Calu3 (cell line): ENCODE results near the gene PELI3. TPM values are rescaled to one million over a fixed set of nuclear protein-coding genes. Genes with fewer than 3 reads are reported as not detected.

Experiments
- BruUV-seq: library from RNA; stranded (reverse); fragments of 400-500 nt; replicated peaks from 2 replicates; lab custom pipeline; 2021; lab: Mats Ljungman, UMichigan
- CTCF ChIA-PET: fragments of 300-600 bp; sonication (Branson Sonifier 250); formaldehyde crosslinking; loops from one replicate; lab custom pipeline; 2022; ENCODE audit warnings: antibody characterized with exemption; lab: Charles Lee
- DNase-seq: peaks from one replicate; pipeline ENCODE4 v3.0.0; 2022
- H3K27ac Mint-ChIP-seq: one replicate; pipeline ENCODE4 v1.8.0; 2022; ENCODE audit warnings: mixed read lengths; ENCODE audit not compliant: unreplicated experiment
- H3K27me3 Mint-ChIP-seq: one replicate; pipeline ENCODE4 v1.8.0; 2022; ENCODE audit warnings: mixed read lengths; ENCODE audit not compliant: unreplicated experiment
- H3K36me3 Mint-ChIP-seq: one replicate; pipeline ENCODE4 v1.8.0; 2022; ENCODE audit warnings: mild to moderate bottlenecking, moderate library complexity, mixed read lengths; ENCODE audit not compliant: insufficient read depth, unreplicated experiment
- H3K4me1 Mint-ChIP-seq: one replicate; pipeline ENCODE4 v1.8.0; 2022; ENCODE audit warnings: mild to moderate bottlenecking, low read depth, mixed read lengths; ENCODE audit not compliant: unreplicated experiment
- H3K4me3 Mint-ChIP-seq: one replicate; pipeline ENCODE4 v1.8.0; 2022; ENCODE audit warnings: mild to moderate bottlenecking, low read depth, moderate library complexity, mixed read lengths; ENCODE audit not compliant: unreplicated experiment
- H3K9me3 Mint-ChIP-seq: one replicate; pipeline ENCODE4 v1.8.0; 2022; ENCODE audit warnings: low read depth, mixed read lengths; ENCODE audit not compliant: unreplicated experiment
- CTCF ChIP-seq: fragments of 200-600 bp; IDR thresholded peaks from one replicate; pipeline ENCODE4 v1.8.0; 2022; ENCODE audit warnings: antibody characterized with exemption; ENCODE audit not compliant: unreplicated experiment
- intact Hi-C: fragments of 100-400 bp; cut with micrococcal nuclease; formaldehyde crosslinking; loops from one replicate; pipeline ENCODE4 v1.10.0; 2022; ENCODE audit not compliant: unreplicated experiment
- total RNA-seq: library from RNA; stranded (reverse); gene quantifications from 2 replicates; pipeline ENCODE4 v1.2.3, GENCODE V29; 2022

Gene PELI3
- total RNA-seq, 1 experiment from 2014 or later = 7.6 TPM

DNA sequence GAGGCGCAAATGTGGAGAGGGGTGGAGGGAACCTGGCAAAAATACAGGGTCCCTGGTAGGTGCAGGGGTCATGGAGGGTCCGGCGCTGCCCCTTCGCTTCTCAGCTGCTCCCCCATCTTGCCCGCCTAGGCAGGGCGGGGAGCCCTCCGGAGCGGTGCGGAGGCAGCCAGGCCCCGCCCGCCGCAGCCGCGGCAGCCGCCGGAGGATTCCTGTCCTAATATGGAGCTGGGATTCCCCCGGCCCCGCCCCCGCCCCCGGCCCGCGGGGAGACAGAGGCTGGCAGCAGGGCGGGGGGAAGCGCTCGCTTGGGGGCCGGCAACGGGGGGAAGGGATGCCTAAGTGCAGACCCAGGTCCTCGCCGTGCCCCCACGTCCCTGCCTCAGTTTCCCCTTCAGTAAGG is 46.9 kb upstream of the PELI3 start:
- CTCF ChIA-PET = no interaction called here
- no TSS peak for BruUV-seq
- TF ChIP-seq CTCF = no peak
- DNase-seq = no peak
- peaks cover 21% of the 10 kb centered on the region for H3K4me1 Mint-ChIP-seq
- no peak overlapping the region for H3K4me3 Mint-ChIP-seq
- H3K9me3 Mint-ChIP-seq = no peaks in the 10 kb centered on the region
- H3K27me3 Mint-ChIP-seq = peaks cover 77% of the 10 kb centered on the region
- intact Hi-C loops = no loop called here
- H3K27ac Mint-ChIP-seq = no peak overlapping the region
- peaks cover 12% of the 10 kb centered on the region for H3K36me3 Mint-ChIP-seq

DNA sequence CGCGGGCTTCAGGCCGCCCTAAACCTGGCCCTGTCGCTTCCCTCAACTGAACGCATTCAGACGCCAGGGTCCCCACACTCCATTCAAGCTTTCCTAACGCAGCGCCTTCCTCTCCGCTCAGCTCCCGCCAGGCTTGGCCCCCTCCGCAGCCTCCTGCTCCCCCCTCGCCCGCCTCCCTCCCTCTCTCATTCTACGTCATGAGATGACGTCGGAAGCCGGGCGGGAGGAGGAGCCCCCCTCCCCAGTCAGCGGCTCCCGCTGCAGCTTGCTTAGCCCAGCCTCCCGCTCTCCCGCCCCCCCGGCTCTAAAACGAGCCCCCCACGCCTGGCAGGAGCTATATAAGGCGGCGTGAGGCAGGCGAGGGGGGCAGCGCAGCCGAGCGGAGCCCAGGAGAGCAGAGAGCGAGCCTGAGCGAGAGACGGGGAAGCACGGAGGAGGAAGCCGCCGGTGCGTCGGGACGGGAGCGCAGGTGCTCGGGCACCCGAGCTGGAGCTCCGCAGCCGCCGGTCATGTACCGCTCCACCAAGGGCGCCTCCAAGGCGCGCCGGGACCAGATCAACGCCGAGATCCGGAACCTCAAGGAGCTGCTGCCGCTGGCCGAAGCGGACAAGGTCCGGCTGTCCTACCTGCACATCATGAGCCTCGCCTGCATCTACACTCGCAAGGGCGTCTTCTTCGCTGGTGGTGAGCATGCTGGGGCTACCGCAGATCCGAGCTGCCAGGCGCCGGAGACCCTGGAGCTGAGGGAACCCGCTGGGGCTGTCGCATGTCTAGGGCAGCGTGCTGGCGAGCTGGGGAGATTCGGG is 45.8 kb upstream of the PELI3 start, which contains the start of gene NPAS4:
Gene NPAS4 (plus strand): TSS at position 365 of the 806 bp plus-strand sequence. CDS start 145 bp downstream, at position 510.
- BruUV-seq = no TSS peak
- intact Hi-C loops = no loop called here
- no peaks in the 10 kb centered on the region for H3K9me3 Mint-ChIP-seq
- no peak within 1 kb of the TSS for H3K4me3 Mint-ChIP-seq
- CTCF ChIA-PET = interaction anchor here (0.7 to 1.0 kb wide), 3 partner anchors 11 to 258 kb away, joined by 3 to 6 read pairs (median 6); partner anchors contain the start of gene MRPL11
- peaks cover 12% of the 10 kb centered on the region for H3K36me3 Mint-ChIP-seq
- H3K27ac Mint-ChIP-seq = no peak within 1 kb of the TSS
- H3K4me1 Mint-ChIP-seq = peaks cover 21% of the 10 kb centered on the region
- TF ChIP-seq CTCF = no peak
- no peak for DNase-seq
- H3K27me3 Mint-ChIP-seq = peaks cover 77% of the 10 kb centered on the region

DNA sequence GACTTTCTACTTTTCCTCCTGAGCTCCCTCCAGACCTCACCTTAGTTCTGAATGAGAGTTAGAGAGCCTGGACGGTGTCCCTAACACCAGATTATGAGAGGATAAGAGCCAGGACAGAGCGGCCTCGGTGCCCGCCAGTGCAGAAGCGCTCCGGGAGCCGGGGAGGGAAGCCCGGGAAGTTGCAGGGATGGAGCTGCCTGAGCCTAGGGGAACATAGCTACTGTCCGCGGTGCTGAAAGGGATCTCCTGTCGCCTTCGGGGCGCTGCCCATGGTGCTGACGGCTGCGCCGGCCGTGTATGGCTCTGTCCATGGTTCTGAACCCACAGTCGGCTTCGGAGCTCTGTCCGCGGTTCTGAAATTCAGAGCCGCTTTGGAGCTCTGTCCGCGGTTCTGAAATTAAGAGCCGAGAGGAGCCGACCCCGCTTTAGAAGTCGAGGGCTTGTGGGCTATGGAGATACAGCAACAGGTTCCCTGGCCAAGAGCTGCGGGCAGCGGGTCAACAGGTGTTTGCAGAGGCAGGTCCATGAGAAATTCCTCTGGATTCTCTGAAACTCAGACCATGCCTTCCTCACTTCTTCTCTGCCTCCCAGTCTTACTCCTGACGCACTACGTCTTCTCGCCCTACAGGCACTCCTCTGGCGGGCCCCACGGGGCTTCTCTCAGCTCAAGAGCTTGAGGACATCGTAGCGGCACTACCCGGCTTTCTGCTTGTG is 45.1 kb upstream of the PELI3 start:
- peaks cover 12% of the 10 kb centered on the region for H3K36me3 Mint-ChIP-seq
- H3K27ac Mint-ChIP-seq = no peak overlapping the region
- no peak overlapping the region for H3K4me3 Mint-ChIP-seq
- CTCF ChIA-PET = interaction anchor here (0.7 to 1.0 kb wide), 3 partner anchors 12 to 257 kb away, joined by 3 to 6 read pairs (median 6); partner anchors contain the start of gene MRPL11
- no peak for TF ChIP-seq CTCF
- intact Hi-C loops = no loop called here
- DNase-seq = peak; percentile 83
- no peaks in the 10 kb centered on the region for H3K9me3 Mint-ChIP-seq
- BruUV-seq = no TSS peak
- peaks cover 21% of the 10 kb centered on the region for H3K4me1 Mint-ChIP-seq
- peaks cover 73% of the 10 kb centered on the region for H3K27me3 Mint-ChIP-seq

DNA sequence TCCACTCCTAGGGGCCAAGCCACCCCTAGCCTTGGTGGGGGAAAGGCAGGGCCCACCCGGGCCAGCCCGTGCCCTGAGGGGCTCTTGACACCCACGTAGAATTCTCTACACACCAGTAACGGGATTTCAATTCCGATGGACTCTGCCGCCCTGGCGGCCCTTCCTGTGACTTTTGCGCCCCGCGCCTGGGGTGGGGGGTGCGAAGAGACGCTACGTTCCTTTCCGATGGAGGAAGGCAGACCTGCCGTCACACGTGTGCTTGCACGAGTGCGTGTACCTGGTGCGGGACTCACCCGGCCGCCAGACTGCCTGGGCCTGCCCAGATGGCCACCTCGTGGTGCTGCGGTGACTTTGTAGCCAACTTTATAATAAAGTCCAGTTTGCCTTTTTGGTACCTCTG is 40.4 kb upstream of the PELI3 start:
- Mint-ChIP-seq H3K36me3 (peaks cover 6% of the 10 kb centered on the region), H3K27ac (no peak overlapping the region), H3K9me3 (no peaks in the 10 kb centered on the region), H3K4me3 (no peak overlapping the region), H3K4me1 (no peaks in the 10 kb centered on the region), H3K27me3 (peaks cover 38% of the 10 kb centered on the region)
- CTCF ChIA-PET = no interaction called here
- no peak for TF ChIP-seq CTCF
- no TSS peak for BruUV-seq
- intact Hi-C loops = no loop called here
- DNase-seq = no peak
